ENCODE measurements around the gene RFX1.

Gene RFX1

DNA sequence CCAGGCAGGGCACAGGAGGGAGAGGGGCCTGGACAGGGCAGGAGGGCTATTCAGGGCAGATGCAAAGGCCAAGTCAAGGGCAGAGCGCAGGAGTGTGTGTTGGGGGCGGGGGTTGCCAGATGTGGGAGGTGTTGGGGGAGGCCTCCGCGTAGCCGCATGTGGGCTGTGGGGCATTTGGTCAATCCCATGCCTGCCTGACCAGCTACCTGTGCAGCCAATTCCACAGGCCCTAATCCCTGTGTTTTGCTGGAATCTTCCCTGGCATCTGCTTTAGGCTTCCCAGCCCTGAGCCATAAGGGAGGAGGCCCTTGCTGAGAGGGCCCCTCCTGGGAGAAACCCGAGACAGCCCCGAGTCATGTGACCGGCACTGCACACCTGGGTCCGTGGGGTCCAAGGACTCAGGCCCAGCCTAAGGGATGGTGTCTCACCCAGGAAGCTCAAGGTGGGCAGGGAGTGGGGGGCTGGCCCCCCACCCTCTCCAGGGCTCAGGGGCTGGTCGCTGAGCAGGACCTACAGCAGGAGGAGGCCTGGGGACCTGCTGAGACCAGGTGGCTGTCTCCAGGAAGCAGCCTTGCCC lies 20.3 kb downstream of the RFX1 start:
- POLR2A ChIA-PET = interaction anchor here (0.6 to 1.5 kb wide), 3 partner anchors 15 to 86 kb away, joined by 3 to 4 read pairs (median 3); no protein-coding TSS in a partner anchor
- CTCF ChIA-PET = interaction anchor here (0.8 to 1.2 kb wide), 2 partner anchors 46 to 84 kb away, joined by 3 to 7 read pairs; partner anchors contain the start of gene IL27RA
- H3K27ac ChIP-seq (ENCODE audit: extremely low read depth, low read depth, low read length) = peak overlapping the region; percentile 52; the same call in 1 of the 2 replicates
- TF ChIP-seq ZNF335 (tag by site-specific recombination; conservative IDR thresholded peaks at IDR 0.05) = peak; percentile 70
- TF ChIP-seq GLIS1 (tag by site-specific recombination; IDR thresholded peaks at IDR 0.05) = peak; percentile 81
- no peak for TF ChIP-seq ZNF629 (tag by site-specific recombination; IDR thresholded peaks at IDR 0.05)
- no peak for TF ChIP-seq ZNF175 (tag by site-specific recombination; IDR thresholded peaks at IDR 0.05)
- TF ChIP-seq ZNF624 (tag by site-specific recombination; IDR thresholded peaks at IDR 0.05) = no peak
- no peak for TF ChIP-seq OVOL3 (tag by site-specific recombination; IDR thresholded peaks at IDR 0.05)
- TF ChIP-seq MYNN (tag by site-specific recombination; IDR thresholded peaks at IDR 0.05; ENCODE audit: borderline replicate concordance) = no peak
- TF ChIP-seq SP3 (tag by site-specific recombination; IDR thresholded peaks at IDR 0.05) = no peak
- no peak for TF ChIP-seq ZBTB8A (tag by site-specific recombination; IDR thresholded peaks at IDR 0.05)
- TF ChIP-seq ZNF664 (tag by site-specific recombination; IDR thresholded peaks at IDR 0.05) = no peak
- TF ChIP-seq ZIC2 (tag by site-specific recombination; IDR thresholded peaks at IDR 0.05) = peak; percentile 66
- TF ChIP-seq ZSCAN16 (tag by site-specific recombination; IDR thresholded peaks at IDR 0.05) = no peak
- TF ChIP-seq ZNF324 (tag by site-specific recombination; IDR thresholded peaks at IDR 0.05) = no peak
- TF ChIP-seq, protein P1, sequence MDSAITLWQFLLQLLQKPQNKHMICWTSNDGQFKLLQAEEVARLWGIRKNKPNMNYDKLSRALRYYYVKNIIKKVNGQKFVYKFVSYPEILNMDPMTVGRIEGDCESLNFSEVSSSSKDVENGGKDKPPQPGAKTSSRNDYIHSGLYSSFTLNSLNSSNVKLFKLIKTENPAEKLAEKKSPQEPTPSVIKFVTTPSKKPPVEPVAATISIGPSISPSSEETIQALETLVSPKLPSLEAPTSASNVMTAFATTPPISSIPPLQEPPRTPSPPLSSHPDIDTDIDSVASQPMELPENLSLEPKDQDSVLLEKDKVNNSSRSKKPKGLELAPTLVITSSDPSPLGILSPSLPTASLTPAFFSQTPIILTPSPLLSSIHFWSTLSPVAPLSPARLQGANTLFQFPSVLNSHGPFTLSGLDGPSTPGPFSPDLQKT (IDR thresholded peaks at IDR 0.05; ENCODE audit: borderline replicate concordance, low read depth, low read length) = no peak
- TF ChIP-seq ZFP37 (tag by site-specific recombination; IDR thresholded peaks at IDR 0.05) = no peak
- TF ChIP-seq YY1 (tag by site-specific recombination; IDR thresholded peaks at IDR 0.05) = no peak
- TF ChIP-seq ZFP3 (tag by site-specific recombination; IDR thresholded peaks at IDR 0.05; ENCODE audit: low read depth) = no peak
- TF ChIP-seq ZNF707 (tag by site-specific recombination; IDR thresholded peaks at IDR 0.05) = no peak
- peak; percentile 63; the same call in 1 of the 2 replicates for TF ChIP-seq EGR2 (tag by site-specific recombination; IDR thresholded peaks at IDR 0.05; ENCODE audit: low read depth)
- TF ChIP-seq ZNF501 (tag by site-specific recombination; IDR thresholded peaks at IDR 0.05) = no peak
- TF ChIP-seq SCRT1 (tag by site-specific recombination; IDR thresholded peaks at IDR 0.05; ENCODE audit: borderline replicate concordance) = no peak
- no peak for TF ChIP-seq ZNF239 (tag by site-specific recombination; IDR thresholded peaks at IDR 0.05)
- no peak for TF ChIP-seq ZBTB17 (tag by site-specific recombination; IDR thresholded peaks at IDR 0.05)
- no peak for TF ChIP-seq ZNF174 (tag by site-specific recombination; IDR thresholded peaks at IDR 0.05)
- TF ChIP-seq ZNF792 (tag by site-specific recombination; IDR thresholded peaks at IDR 0.05) = no peak
- no peak for TF ChIP-seq REPIN1 (tag by site-specific recombination; IDR thresholded peaks at IDR 0.05; ENCODE audit: low read depth)
- TF ChIP-seq ZNF157 (tag by site-specific recombination; IDR thresholded peaks at IDR 0.05) = no peak
- no peak for TF ChIP-seq TCF7L2 (IDR thresholded peaks at IDR 0.05; ENCODE audit: borderline replicate concordance, low read depth, low read length)
- no peak for TF ChIP-seq ZNF677 (tag by site-specific recombination; IDR thresholded peaks at IDR 0.05)
- TF ChIP-seq ZNF146 (tag by site-specific recombination; IDR thresholded peaks at IDR 0.05) = no peak
- TF ChIP-seq ZFHX2 (tag by site-specific recombination; conservative IDR thresholded peaks at IDR 0.05) = peak; percentile 44
- TF ChIP-seq, protein P2, sequence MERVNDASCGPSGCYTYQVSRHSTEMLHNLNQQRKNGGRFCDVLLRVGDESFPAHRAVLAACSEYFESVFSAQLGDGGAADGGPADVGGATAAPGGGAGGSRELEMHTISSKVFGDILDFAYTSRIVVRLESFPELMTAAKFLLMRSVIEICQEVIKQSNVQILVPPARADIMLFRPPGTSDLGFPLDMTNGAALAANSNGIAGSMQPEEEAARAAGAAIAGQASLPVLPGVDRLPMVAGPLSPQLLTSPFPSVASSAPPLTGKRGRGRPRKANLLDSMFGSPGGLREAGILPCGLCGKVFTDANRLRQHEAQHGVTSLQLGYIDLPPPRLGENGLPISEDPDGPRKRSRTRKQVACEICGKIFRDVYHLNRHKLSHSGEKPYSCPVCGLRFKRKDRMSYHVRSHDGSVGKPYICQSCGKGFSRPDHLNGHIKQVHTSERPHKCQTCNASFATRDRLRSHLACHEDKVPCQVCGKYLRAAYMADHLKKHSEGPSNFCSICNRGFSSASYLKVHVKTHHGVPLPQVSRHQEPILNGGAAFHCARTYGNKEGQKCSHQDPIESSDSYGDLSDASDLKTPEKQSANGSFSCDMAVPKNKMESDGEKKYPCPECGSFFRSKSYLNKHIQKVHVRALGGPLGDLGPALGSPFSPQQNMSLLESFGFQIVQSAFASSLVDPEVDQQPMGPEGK (tag by site-specific recombination; IDR thresholded peaks at IDR 0.05) = peak; percentile 55
- TF ChIP-seq KLF8 (tag by site-specific recombination; IDR thresholded peaks at IDR 0.05) = no peak
- TF ChIP-seq ZNF292 (tag by site-specific recombination; IDR thresholded peaks at IDR 0.05; ENCODE audit: borderline replicate concordance, low read depth) = no peak
- TF ChIP-seq WT1 (tag by site-specific recombination; IDR thresholded peaks at IDR 0.05) = peak; percentile 47; the same call in 1 of the 2 replicates
- TF ChIP-seq GLI4 (tag by site-specific recombination; IDR thresholded peaks at IDR 0.05) = no peak
- TF ChIP-seq, protein P3, sequence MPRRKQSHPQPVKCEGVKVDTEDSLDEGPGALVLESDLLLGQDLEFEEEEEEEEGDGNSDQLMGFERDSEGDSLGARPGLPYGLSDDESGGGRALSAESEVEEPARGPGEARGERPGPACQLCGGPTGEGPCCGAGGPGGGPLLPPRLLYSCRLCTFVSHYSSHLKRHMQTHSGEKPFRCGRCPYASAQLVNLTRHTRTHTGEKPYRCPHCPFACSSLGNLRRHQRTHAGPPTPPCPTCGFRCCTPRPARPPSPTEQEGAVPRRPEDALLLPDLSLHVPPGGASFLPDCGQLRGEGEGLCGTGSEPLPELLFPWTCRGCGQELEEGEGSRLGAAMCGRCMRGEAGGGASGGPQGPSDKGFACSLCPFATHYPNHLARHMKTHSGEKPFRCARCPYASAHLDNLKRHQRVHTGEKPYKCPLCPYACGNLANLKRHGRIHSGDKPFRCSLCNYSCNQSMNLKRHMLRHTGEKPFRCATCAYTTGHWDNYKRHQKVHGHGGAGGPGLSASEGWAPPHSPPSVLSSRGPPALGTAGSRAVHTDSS (tag by site-specific recombination; IDR thresholded peaks at IDR 0.05) = no peak
- TF ChIP-seq ZNF16 (tag by site-specific recombination; IDR thresholded peaks at IDR 0.05; ENCODE audit: low read depth) = no peak

More for the DNA sequence above, 20.3 kb downstream of the RFX1 start:
- Histone ChIP-seq H3K4me1 (ENCODE audit: control insufficient read depth, insufficient read depth, low read length) (peaks cover 8% of the 10 kb centered on the region), H3K9me3 (ENCODE audit: control insufficient read depth, insufficient read depth, low read depth, low read length) (no peaks in the 10 kb centered on the region), H3K4me3 (ENCODE audit: low read depth, low read length) (no peak overlapping the region), H3K36me3 (ENCODE audit: control insufficient read depth in 2 of 2, insufficient read depth in 1 of 2, low read length in 2 of 2) (peaks cover 3 to 26% of the 10 kb centered on the region in 2 experiments; a peak in 2 of 3 replicates)
